ENCODE data around the gene DLGAP1.

DLGAP1 gene

GRCh38 chr18:3982541-3982940 lies 472.6 kb downstream of the DLGAP1 start:
- DNase-seq, result no peak

GRCh38 chr18:3979024-3979423 lies 476.1 kb downstream of the DLGAP1 start:
- no peak for DNase-seq

GRCh38 chr18:3973191-3973850 lies 481.8 kb downstream of the DLGAP1 start:
- no peak for DNase-seq

- no peak for DNase-seq
Observed at GRCh38 chr18:3972291-3972930, 482.7 kb downstream of the DLGAP1 start.

GRCh38 chr18:3970929-3971328 lies 484.2 kb downstream of the DLGAP1 start:
- DNase-seq, result no peak

- no peak for DNase-seq
Observed at GRCh38 chr18:3967359-3968180, 487.5 kb downstream of the DLGAP1 start.

- no peak for DNase-seq
Observed at GRCh38 chr18:3966642-3967358, 488.3 kb downstream of the DLGAP1 start.

- DNase-seq, result no peak
Observed at GRCh38 chr18:3966246-3966641, 488.9 kb downstream of the DLGAP1 start.

- no peak for DNase-seq
Observed at GRCh38 chr18:3960977-3961376, 494.1 kb downstream of the DLGAP1 start.

GRCh38 chr18:3960142-3960541 lies 495.0 kb downstream of the DLGAP1 start:
- no peak for DNase-seq

- DNase-seq, result no peak
Observed at GRCh38 chr18:3952031-3952430, 503.1 kb downstream of the DLGAP1 start.

- no peak for DNase-seq
Observed at GRCh38 chr18:3950668-3951404, 504.3 kb downstream of the DLGAP1 start.

- no peak for DNase-seq
Observed at GRCh38 chr18:3948958-3949357, 506.1 kb downstream of the DLGAP1 start.

- DNase-seq, result no peak
Observed at GRCh38 chr18:3947383-3947782, 507.7 kb downstream of the DLGAP1 start.

GRCh38 chr18:3935305-3935704 lies 519.8 kb downstream of the DLGAP1 start:
- no peak for DNase-seq

GRCh38 chr18:3932276-3932675 lies 522.8 kb downstream of the DLGAP1 start:
- DNase-seq, result no peak

GRCh38 chr18:3931542-3932112 lies 523.5 kb downstream of the DLGAP1 start:
- DNase-seq, result no peak

- no peak for DNase-seq
Observed at GRCh38 chr18:3931013-3931315, 524.1 kb downstream of the DLGAP1 start.

GRCh38 chr18:3930126-3931012 lies 524.7 kb downstream of the DLGAP1 start:
- DNase-seq, result no peak

- DNase-seq, result no peak
Observed at GRCh38 chr18:3924455-3924854, 530.7 kb downstream of the DLGAP1 start.

- DNase-seq, result no peak
Observed at GRCh38 chr18:3923750-3924149, 531.4 kb downstream of the DLGAP1 start.

Data from NCI-H1417 treated with DMSO at 0.1 percent for 48 hours (cell line).